22Rv1 (cell line): ENCODE data around the gene CBX3.
"Not testable (repeated sequence)": the region's sequence is repeated elsewhere in the genome, so short reads cannot be mapped to it uniquely, and the experiment has no call there.

Source experiments
- ZFX ChIP-seq: fragments of 450-650 bp; IDR thresholded peaks from 2 replicates; pipeline ENCODE4 v1.6.1; 2017; ENCODE audit warnings: antibody characterized with exemption, borderline replicate concordance
- TF ChIP-seq, protein P1 (sequence below): fragments of 450-650 bp; IDR thresholded peaks from 2 replicates; pipeline ENCODE4 v1.5.1; 2017; ENCODE audit warnings: mild to moderate bottlenecking

DNA sequence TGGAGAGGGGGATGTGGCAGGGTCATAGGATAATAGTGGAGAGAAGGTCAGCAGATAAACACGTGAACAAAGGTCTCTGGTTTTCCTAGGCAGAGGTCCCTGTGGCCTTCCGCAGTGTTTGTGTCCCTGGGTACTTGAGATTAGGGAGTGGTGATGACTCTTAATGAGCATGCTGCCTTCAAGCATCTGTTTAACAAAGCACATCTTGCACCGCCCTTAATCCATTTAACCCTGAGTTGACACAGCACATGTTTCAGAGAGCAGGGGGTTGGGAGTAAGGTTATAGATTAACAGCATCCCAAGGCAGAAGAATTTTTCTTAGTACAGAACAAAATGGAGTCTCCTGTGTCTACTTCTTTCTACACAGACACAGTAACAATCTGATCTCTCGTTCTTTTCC lies 25.6 kb upstream of the CBX3 start:
- TF ChIP-seq, protein P1, sequence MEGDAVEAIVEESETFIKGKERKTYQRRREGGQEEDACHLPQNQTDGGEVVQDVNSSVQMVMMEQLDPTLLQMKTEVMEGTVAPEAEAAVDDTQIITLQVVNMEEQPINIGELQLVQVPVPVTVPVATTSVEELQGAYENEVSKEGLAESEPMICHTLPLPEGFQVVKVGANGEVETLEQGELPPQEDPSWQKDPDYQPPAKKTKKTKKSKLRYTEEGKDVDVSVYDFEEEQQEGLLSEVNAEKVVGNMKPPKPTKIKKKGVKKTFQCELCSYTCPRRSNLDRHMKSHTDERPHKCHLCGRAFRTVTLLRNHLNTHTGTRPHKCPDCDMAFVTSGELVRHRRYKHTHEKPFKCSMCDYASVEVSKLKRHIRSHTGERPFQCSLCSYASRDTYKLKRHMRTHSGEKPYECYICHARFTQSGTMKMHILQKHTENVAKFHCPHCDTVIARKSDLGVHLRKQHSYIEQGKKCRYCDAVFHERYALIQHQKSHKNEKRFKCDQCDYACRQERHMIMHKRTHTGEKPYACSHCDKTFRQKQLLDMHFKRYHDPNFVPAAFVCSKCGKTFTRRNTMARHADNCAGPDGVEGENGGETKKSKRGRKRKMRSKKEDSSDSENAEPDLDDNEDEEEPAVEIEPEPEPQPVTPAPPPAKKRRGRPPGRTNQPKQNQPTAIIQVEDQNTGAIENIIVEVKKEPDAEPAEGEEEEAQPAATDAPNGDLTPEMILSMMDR: not testable (repeated sequence)
- TF ChIP-seq ZFX: not testable (repeated sequence)
